ENCODE data around the gene TET3. TPM values are rescaled to one million over a fixed set of nuclear protein-coding genes. Genes with fewer than 3 reads are reported as not detected.

TET3 gene
- total and polyA plus RNA-seq, 3 donors from 2014 or later = 4.3 to 12.2 (median 9.7) TPM

DNA sequence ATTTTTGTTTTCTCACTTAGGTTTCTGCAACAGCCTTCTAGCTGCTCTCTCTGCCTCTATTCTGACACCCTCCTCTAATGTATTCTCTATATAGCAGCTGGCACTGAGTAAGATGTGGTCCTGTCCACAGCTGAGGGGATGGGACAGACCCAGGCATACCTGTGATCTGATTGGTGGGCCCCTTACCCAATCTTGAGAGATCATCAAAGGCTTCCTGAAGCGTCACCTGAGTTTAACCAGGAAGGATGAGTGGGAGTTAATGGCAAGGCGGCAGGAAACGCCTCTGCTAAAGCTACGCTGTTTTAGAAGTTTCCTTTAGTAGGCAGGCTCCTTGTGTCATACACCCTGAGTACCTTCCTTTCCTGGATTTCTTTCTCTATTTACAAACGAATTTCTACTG lies 5.7 kb upstream of the TET3 start:
- intact Hi-C loops (cut with DNase I; ENCODE audit: low total_unique reads) = no loop called here
- H3K4me1 ChIP-seq = peaks cover 19% of the 10 kb centered on the region
- H3K27ac ChIP-seq = no peak overlapping the region
- H3K36me3 ChIP-seq (ENCODE audit: low read depth, missing control alignments) = no peaks in the 10 kb centered on the region
- DNase-seq = no peak
- H3K9me3 ChIP-seq = no peaks in the 10 kb centered on the region
- no peaks in the 10 kb centered on the region for H3K27me3 ChIP-seq
- no peak for TF ChIP-seq POLR2A (IDR thresholded peaks at IDR 0.05)
- TF ChIP-seq, protein P1, sequence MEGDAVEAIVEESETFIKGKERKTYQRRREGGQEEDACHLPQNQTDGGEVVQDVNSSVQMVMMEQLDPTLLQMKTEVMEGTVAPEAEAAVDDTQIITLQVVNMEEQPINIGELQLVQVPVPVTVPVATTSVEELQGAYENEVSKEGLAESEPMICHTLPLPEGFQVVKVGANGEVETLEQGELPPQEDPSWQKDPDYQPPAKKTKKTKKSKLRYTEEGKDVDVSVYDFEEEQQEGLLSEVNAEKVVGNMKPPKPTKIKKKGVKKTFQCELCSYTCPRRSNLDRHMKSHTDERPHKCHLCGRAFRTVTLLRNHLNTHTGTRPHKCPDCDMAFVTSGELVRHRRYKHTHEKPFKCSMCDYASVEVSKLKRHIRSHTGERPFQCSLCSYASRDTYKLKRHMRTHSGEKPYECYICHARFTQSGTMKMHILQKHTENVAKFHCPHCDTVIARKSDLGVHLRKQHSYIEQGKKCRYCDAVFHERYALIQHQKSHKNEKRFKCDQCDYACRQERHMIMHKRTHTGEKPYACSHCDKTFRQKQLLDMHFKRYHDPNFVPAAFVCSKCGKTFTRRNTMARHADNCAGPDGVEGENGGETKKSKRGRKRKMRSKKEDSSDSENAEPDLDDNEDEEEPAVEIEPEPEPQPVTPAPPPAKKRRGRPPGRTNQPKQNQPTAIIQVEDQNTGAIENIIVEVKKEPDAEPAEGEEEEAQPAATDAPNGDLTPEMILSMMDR (IDR thresholded peaks at IDR 0.05) = no peak
- no peak overlapping the region for H3K4me3 ChIP-seq
- 58 to 68% methylated on average over 5 of the region's 5 CpGs for WGBS, 2 donors

DNA sequence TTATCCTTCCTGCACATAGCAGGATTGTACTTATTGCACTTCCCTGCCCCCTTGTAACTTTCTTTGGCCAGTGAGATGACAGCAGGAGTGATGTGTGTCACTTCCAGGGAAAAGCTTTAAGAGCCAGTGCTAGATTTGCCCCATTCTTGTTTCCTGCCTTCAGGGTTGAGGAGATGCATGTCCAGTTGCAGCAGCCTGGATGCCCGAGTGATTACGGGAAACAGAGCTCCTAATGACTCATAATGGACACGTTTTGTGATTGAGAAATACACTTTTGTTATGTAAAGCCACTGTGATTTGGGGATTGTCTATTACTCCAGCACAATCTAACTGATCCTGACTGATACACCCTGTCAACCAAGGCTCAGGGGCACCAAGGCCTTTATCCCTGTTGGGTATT lies 5.0 kb upstream of the TET3 start:
- Histone ChIP-seq H3K36me3 (ENCODE audit: low read depth, missing control alignments) (no peaks in the 10 kb centered on the region), H3K4me1 (peaks cover 21% of the 10 kb centered on the region), H3K9me3 (no peaks in the 10 kb centered on the region), H3K4me3 (no peak overlapping the region), H3K27ac (no peak overlapping the region), H3K27me3 (no peaks in the 10 kb centered on the region)
- intact Hi-C loops (cut with DNase I; ENCODE audit: low total_unique reads) = no loop called here
- TF ChIP-seq POLR2A (IDR thresholded peaks at IDR 0.05) = no peak
- TF ChIP-seq, protein P1 (IDR thresholded peaks at IDR 0.05) = no peak
- DNase-seq = no peak
- 73 to 74% methylated on average over 3 of the region's 3 CpGs for WGBS, 2 donors

DNA sequence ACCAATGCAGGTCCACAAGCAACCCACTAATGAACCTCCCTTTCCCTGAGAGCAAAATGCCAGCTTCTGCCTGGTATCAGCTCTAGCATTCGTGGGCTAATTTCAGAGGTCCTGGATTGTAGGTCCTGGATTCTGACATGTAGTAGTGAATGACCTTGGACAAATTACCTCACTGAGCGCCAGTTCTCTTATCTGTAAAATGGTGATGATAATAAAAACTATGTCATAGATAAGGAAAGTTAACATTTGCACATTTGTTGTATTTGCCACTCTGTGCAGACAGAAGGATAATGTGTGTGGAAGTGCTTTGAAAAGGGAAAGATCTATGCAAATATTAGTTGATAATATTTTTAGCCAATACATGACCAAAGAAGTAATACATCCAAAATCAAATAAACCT lies 4.1 kb upstream of the TET3 start:
- H3K4me1 ChIP-seq = peaks cover 21% of the 10 kb centered on the region
- H3K9me3 ChIP-seq = no peaks in the 10 kb centered on the region
- TF ChIP-seq, protein P1 (IDR thresholded peaks at IDR 0.05) = no peak
- no peak for TF ChIP-seq POLR2A (IDR thresholded peaks at IDR 0.05)
- no peak overlapping the region for H3K4me3 ChIP-seq
- no peak for DNase-seq
- H3K27me3 ChIP-seq = no peaks in the 10 kb centered on the region
- H3K36me3 ChIP-seq (ENCODE audit: low read depth, missing control alignments) = no peaks in the 10 kb centered on the region
- H3K27ac ChIP-seq = no peak overlapping the region
- WGBS, 2 donors = 40 to 44% methylated on average over 2 of the region's 2 CpGs
- intact Hi-C loops (cut with DNase I; ENCODE audit: low total_unique reads) = no loop called here

DNA sequence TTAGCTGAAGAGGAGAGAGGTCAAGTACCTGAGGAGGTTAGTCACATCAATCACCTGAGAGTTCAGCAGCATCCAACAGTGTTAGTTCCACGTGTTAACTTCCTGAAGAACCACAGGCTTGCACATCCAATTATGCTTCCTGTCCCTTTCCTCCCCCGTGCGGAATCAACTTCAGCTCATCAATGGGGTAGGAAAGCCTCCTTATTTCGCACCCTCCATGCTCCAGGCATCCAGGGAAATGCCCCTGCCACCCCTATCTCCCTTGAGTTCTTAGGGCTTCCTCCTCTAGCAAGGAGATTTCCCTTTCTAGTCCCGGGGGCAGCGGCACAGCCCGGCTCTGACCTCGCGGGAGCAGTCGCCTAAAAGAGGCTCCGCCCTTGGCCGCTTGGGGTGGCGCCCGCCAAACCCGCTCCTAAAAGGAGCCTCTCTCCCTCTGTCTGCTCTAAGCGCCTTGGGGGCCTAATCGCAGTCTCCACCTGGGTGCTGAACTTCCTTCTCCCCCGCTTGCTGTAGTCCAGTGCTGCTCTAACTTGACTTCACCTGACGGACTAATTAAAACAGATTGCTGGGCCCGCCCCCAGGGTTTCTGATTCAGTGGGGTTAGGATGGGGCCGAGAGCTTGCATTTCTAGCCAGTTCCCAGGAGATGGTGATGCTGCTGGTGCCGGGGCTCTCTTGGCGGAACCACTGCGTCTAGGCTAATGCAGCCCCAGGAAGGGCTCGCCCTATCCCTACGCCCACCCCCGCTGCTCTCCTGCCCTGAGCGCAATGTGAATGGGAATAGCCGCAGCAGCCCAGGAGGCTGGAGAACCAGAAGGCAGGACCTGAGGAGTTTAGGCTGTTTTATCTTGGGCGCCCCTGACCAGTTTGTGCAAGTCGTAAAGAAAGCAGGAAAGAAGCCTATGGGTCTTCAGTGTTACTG lies 3.4 kb upstream of the TET3 start:
- DNase-seq = no peak
- 14 to 16% methylated on average over 25 to 31 of the region's 31 CpGs for WGBS, 2 donors
- Histone ChIP-seq H3K27me3 (no peaks in the 10 kb centered on the region), H3K4me1 (peaks cover 21% of the 10 kb centered on the region), H3K4me3 (peak overlapping the region in 1 of 2 donors; percentile 34), H3K27ac (no peak overlapping the region), H3K9me3 (no peaks in the 10 kb centered on the region), H3K36me3 (ENCODE audit: low read depth, missing control alignments) (no peaks in the 10 kb centered on the region)
- intact Hi-C loops (cut with DNase I; ENCODE audit: low total_unique reads) = no loop called here
- TF ChIP-seq, protein P1 (IDR thresholded peaks at IDR 0.05) = no peak
- TF ChIP-seq POLR2A (IDR thresholded peaks at IDR 0.05) = no peak

Measured in testis (tissue), 3 donors.